SU-DHL-6 (cell line): ENCODE measurements around the gene PTPRG.

Experiments
- H2AFZ ChIP-seq: fragments of 200-600 bp; sonication (generic); 2 replicates; pipeline ENCODE4 v1.6.1; 2014; ENCODE audit warnings: low read depth, mild to moderate bottlenecking, moderate library complexity, mixed read lengths, antibody characterized with exemption, low read length; ENCODE audit not compliant: severe bottlenecking
- H3F3A ChIP-seq: fragments of 200-600 bp; shearing (Covaris generic); 2 replicates; pipeline ENCODE4 v1.6.0; 2016; ENCODE audit warnings: antibody characterized with exemption, mild to moderate bottlenecking; ENCODE audit not compliant: insufficient read depth
- H3K27ac ChIP-seq: fragments of 200-600 bp; sonication (generic); 2 replicates; pipeline ENCODE4 v1.5.1; 2016; ENCODE audit warnings: low read depth, mild to moderate bottlenecking, low read length, moderate library complexity, mixed read lengths
- H3K27me3 ChIP-seq: fragments of 200-600 bp; sonication (generic), shearing (Covaris generic); 2 replicates; pipeline ENCODE4 v1.6.0; 2014; ENCODE audit warnings: mild to moderate bottlenecking, low read length
- H3K36me3 ChIP-seq: fragments of 200-600 bp; sonication (generic); 2 replicates; pipeline ENCODE4 v1.6.1; 2014; ENCODE audit warnings: mild to moderate bottlenecking, low read length, mixed read lengths
- H3K4me2 ChIP-seq: fragments of 300-600, 200-600 bp; shearing (Covaris generic), sonication (generic); 2 replicates; pipeline ENCODE4 v1.6.0; 2014; ENCODE audit warnings: low read length, low read depth, mild to moderate bottlenecking; ENCODE audit not compliant: poor library complexity, severe bottlenecking
- H3K4me3 ChIP-seq: fragments of 200-600 bp; sonication (generic); 2 replicates; pipeline ENCODE4 v1.5.1; 2014; ENCODE audit warnings: antibody characterized with exemption, low read length, mild to moderate bottlenecking, mixed read lengths; ENCODE audit not compliant: insufficient read depth, poor library complexity, severe bottlenecking
- H3K79me2 ChIP-seq: fragments of 200-600 bp; sonication (generic); 2 replicates; pipeline ENCODE4 v1.6.1; 2014; ENCODE audit warnings: mild to moderate bottlenecking, low read length, moderate library complexity; ENCODE audit not compliant: insufficient read depth
- H3K9ac ChIP-seq: fragments of 200-600 bp; sonication (generic); 2 replicates; pipeline ENCODE4 v1.7.0; 2014; ENCODE audit warnings: mild to moderate bottlenecking, low read length
- H3K9me2 ChIP-seq: fragments of 200-600 bp; sonication (generic); replicated peaks from 2 replicates; pipeline ENCODE4 v1.6.1; 2014; ENCODE audit warnings: low read length; ENCODE audit not compliant: insufficient read depth
- H3K9me3 ChIP-seq: fragments of 200-600 bp; sonication (generic); 2 replicates; pipeline ENCODE4 v1.6.1; 2014; ENCODE audit warnings: low read length, mixed read lengths; ENCODE audit not compliant: insufficient read depth
- H4K20me1 ChIP-seq: fragments of 200-600 bp; sonication (generic); 2 replicates; pipeline ENCODE4 v1.6.1; 2014; ENCODE audit warnings: low read depth, mild to moderate bottlenecking, antibody characterized with exemption, low read length, moderate library complexity, mixed read lengths
- EZH2phosphoT487 ChIP-seq: fragments of 200-600 bp; sonication (generic), shearing (Covaris generic); conservative IDR thresholded peaks from 2 replicates; pipeline ENCODE4 v1.6.1; 2018; ENCODE audit warnings: mild to moderate bottlenecking, antibody characterized with exemption, low read length, moderate library complexity, mixed read lengths
- TF ChIP-seq, protein P1 (sequence below): fragments of 200-600 bp; sonication (generic); IDR thresholded peaks from one replicate; pipeline ENCODE4 v1.5.1; 2017; ENCODE audit warnings: antibody characterized with exemption, mild to moderate bottlenecking, low read length, moderate library complexity; ENCODE audit not compliant: insufficient read depth, poor library complexity, severe bottlenecking

The PTPRG gene

DNA sequence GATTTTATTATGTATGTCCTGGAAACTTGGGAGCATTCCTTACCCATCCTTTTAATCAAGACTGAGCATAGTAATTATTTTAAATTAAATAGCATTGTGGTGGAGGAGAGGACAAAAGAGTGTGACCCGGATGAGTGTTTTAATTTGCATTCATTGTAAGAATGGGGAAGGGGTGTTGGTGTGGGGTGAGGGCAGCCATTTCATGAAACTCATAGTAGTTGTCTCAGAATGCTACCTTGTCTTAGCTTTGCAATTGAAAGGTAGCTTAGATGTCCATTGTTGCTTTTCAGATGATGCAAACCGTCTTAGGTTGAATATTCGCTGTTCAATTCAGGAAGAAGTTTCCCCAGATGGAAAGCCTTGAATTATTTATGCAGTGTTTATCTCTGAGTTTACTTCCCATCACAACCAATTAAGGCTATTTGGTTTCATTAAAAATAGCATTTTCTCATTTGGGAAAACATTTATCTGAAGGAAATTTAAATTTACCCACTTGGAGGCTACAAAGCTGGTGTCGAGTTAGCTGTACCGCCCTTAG, 483.6 kb downstream of the PTPRG start:
- Histone ChIP-seq H2AFZ (no peak overlapping the region), H3K36me3 (no peaks in the 10 kb centered on the region), H3K9me3 (no peaks in the 10 kb centered on the region), H3K9me2 (no peaks in the 10 kb centered on the region), H3K79me2 (no peaks in the 10 kb centered on the region), H3K9ac (no peak overlapping the region), H4K20me1 (no peaks in the 10 kb centered on the region; the same call in 1 of the 2 replicates), H3F3A (no peaks in the 10 kb centered on the region), H3K27ac (no peak overlapping the region), H3K27me3 (no peaks in the 10 kb centered on the region), H3K4me2 (no peak overlapping the region), H3K4me3 (no peak overlapping the region)
- TF ChIP-seq, protein P1, sequence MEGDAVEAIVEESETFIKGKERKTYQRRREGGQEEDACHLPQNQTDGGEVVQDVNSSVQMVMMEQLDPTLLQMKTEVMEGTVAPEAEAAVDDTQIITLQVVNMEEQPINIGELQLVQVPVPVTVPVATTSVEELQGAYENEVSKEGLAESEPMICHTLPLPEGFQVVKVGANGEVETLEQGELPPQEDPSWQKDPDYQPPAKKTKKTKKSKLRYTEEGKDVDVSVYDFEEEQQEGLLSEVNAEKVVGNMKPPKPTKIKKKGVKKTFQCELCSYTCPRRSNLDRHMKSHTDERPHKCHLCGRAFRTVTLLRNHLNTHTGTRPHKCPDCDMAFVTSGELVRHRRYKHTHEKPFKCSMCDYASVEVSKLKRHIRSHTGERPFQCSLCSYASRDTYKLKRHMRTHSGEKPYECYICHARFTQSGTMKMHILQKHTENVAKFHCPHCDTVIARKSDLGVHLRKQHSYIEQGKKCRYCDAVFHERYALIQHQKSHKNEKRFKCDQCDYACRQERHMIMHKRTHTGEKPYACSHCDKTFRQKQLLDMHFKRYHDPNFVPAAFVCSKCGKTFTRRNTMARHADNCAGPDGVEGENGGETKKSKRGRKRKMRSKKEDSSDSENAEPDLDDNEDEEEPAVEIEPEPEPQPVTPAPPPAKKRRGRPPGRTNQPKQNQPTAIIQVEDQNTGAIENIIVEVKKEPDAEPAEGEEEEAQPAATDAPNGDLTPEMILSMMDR = no peak
- TF ChIP-seq EZH2phosphoT487 = no peak

DNA sequence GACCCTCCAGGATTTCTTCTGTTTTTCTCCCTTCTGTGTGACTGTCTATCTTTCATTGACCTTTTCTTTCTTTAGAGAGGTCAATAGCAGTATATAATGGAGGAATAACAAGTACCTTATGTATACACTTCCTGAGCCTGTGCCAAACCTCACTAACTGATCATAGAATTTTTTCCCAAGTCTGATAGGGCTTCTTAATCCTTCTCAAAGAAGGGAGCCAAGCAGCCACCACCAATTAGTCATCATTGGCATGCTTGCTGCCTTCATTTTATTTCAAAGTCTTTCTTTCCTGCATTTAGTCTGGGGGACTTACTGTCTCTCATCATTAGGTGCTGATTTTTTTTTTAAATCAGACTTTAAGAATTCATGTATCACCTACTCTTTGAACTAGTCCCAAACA, 485.0 kb downstream of the PTPRG start:
- H2AFZ ChIP-seq = no peak overlapping the region
- H3F3A ChIP-seq = no peaks in the 10 kb centered on the region
- H3K27ac ChIP-seq = no peak overlapping the region
- no peak overlapping the region for H3K4me3 ChIP-seq
- no peaks in the 10 kb centered on the region for H3K27me3 ChIP-seq
- no peaks in the 10 kb centered on the region for H3K36me3 ChIP-seq
- H4K20me1 ChIP-seq = no peaks in the 10 kb centered on the region; the same call in 1 of the 2 replicates
- no peaks in the 10 kb centered on the region for H3K9me3 ChIP-seq
- H3K9ac ChIP-seq = no peak overlapping the region
- TF ChIP-seq EZH2phosphoT487 = no peak
- TF ChIP-seq, protein P1 = no peak
- H3K9me2 ChIP-seq = no peaks in the 10 kb centered on the region
- no peaks in the 10 kb centered on the region for H3K79me2 ChIP-seq
- no peak overlapping the region for H3K4me2 ChIP-seq

DNA sequence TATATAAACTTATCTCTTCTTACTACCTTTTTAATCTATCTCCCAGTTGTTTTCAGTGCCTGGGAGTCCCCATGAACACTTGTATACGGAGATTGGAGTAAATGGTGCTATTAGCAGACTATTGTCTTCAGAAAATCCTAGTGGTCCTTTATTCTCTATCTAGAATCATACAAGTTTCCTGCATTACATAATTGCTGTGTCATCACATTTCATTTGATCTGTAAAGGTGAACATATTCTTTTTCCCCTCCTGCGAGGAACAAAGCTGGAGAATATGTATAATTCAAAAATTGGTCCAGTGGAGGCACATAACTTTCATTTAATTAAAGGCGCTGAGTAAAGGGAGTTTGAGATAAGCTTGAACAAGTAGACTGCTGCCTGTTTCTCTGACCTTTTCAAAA, 487.2 kb downstream of the PTPRG start:
- H3F3A ChIP-seq = no peaks in the 10 kb centered on the region
- H4K20me1 ChIP-seq = no peaks in the 10 kb centered on the region
- H3K27ac ChIP-seq = no peak overlapping the region
- H3K4me3 ChIP-seq = no peak overlapping the region
- H3K9me3 ChIP-seq = no peaks in the 10 kb centered on the region
- H3K79me2 ChIP-seq = no peaks in the 10 kb centered on the region
- no peak overlapping the region for H3K9ac ChIP-seq
- H3K27me3 ChIP-seq = no peaks in the 10 kb centered on the region
- H3K9me2 ChIP-seq = no peaks in the 10 kb centered on the region
- H3K36me3 ChIP-seq = no peaks in the 10 kb centered on the region
- TF ChIP-seq, protein P1 = no peak
- TF ChIP-seq EZH2phosphoT487 = no peak
- H3K4me2 ChIP-seq = no peak overlapping the region
- H2AFZ ChIP-seq = no peak overlapping the region
